HepG2 (cell line): ENCODE data around the gene TMEM63C. TPM values are rescaled to one million over a fixed set of nuclear protein-coding genes. Genes with fewer than 3 reads are reported as not detected.
A peak's percentile ranks its signal among the peaks of the same experiment; 100 is the strongest.

Experiments
- CENPBD1 ChIP-seq: sonication (generic); formaldehyde crosslinking; IDR thresholded peaks from 2 replicates; pipeline ENCODE4 v1.8.0; 2022; ENCODE audit warnings: missing genetic modification reagents, low read depth, mild to moderate bottlenecking, borderline replicate concordance
- FOXP4 ChIP-seq: sonication (generic); formaldehyde crosslinking; IDR thresholded peaks from 2 replicates; pipeline ENCODE4 v1.4.0; 2020; ENCODE audit warnings: missing genetic modification reagents
- GATA4 ChIP-seq: sonication (generic); IDR thresholded peaks from 2 replicates; pipeline ENCODE4 v1.6.1; 2016; ENCODE audit warnings: antibody characterized with exemption, low read depth, borderline replicate concordance
- GFI1 ChIP-seq: sonication (generic); formaldehyde crosslinking; IDR thresholded peaks from 2 replicates; pipeline ENCODE4 v1.5.0; 2020; ENCODE audit warnings: missing genetic modification reagents, mild to moderate bottlenecking, borderline replicate concordance
- HNF4A ChIP-seq: sonication (generic); formaldehyde crosslinking; IDR thresholded peaks from 2 replicates; pipeline ENCODE4 v1.4.0; 2020; ENCODE audit warnings: missing genetic modification reagents
- HOMEZ ChIP-seq: IDR thresholded peaks from 2 replicates; pipeline ENCODE4 v1.6.1; 2016; ENCODE audit warnings: low read depth
- HOXA9 ChIP-seq: sonication (generic); formaldehyde crosslinking; IDR thresholded peaks from 2 replicates; pipeline ENCODE4 v1.8.1; 2022; ENCODE audit warnings: missing genetic modification reagents, mild to moderate bottlenecking, moderate library complexity, borderline replicate concordance
- JUN ChIP-seq: sonication (generic); formaldehyde crosslinking; IDR thresholded peaks from 2 replicates; pipeline ENCODE4 v1.4.0; 2020; ENCODE audit warnings: mild to moderate bottlenecking, missing genetic modification reagents
- KDM6A ChIP-seq: IDR thresholded peaks from 2 replicates; pipeline ENCODE4 v1.6.1; 2016; ENCODE audit warnings: low read depth
- MIER3 ChIP-seq: IDR thresholded peaks from 2 replicates; pipeline ENCODE4 v1.6.1; 2016; ENCODE audit warnings: missing compliant biosample characterization, borderline replicate concordance
- MXI1 ChIP-seq: IDR thresholded peaks from 3 replicates; pipeline ENCODE4 v1.6.1; 2012; ENCODE audit warnings: low read depth, low read length, inconsistent platforms, borderline replicate concordance
- PCBP1 ChIP-seq: fragments of 200-400 bp; formaldehyde crosslinking; IDR thresholded peaks from 2 replicates; pipeline ENCODE4 v1.6.1; 2017; ENCODE audit warnings: mild to moderate bottlenecking, low read depth, low read length, borderline replicate concordance
- PHF8 ChIP-seq: sonication (generic); formaldehyde crosslinking; IDR thresholded peaks from 2 replicates; pipeline ENCODE4 v1.5.0; 2020; ENCODE audit warnings: missing genetic modification reagents
- POLR2AphosphoS2 ChIP-seq: IDR thresholded peaks from 2 replicates; pipeline ENCODE4 v1.6.1; 2011; ENCODE audit warnings: low read depth, low read length, improper control_type of control experiment
- SMARCC2 ChIP-seq: fragments of 450-650 bp; IDR thresholded peaks from 2 replicates; pipeline ENCODE4 v1.6.1; 2017; ENCODE audit warnings: antibody characterized with exemption, mild to moderate bottlenecking
- SUZ12 ChIP-seq: fragments of 150-350 bp; IDR thresholded peaks from 2 replicates; pipeline ENCODE4 v1.6.1; 2014; ENCODE audit warnings: low read depth, low read length
- THYN1 ChIP-seq: sonication (generic); formaldehyde crosslinking; IDR thresholded peaks from 2 replicates; pipeline ENCODE4 v1.8.1; 2023; ENCODE audit warnings: low read depth, mild to moderate bottlenecking, moderate library complexity, missing genetic modification reagents, borderline replicate concordance
- ZKSCAN5 ChIP-seq: sonication (generic); formaldehyde crosslinking; IDR thresholded peaks from 2 replicates; pipeline ENCODE4 v1.5.1; 2020; ENCODE audit warnings: mild to moderate bottlenecking, missing genetic modification reagents
- ZNF138 ChIP-seq: sonication (generic); formaldehyde crosslinking; IDR thresholded peaks from 2 replicates; pipeline ENCODE4 v1.5.0; 2020; ENCODE audit warnings: mild to moderate bottlenecking, low read depth, missing genetic modification reagents
- ZNF335 ChIP-seq: sonication (generic); formaldehyde crosslinking; IDR thresholded peaks from 2 replicates; pipeline ENCODE4 v1.4.0; 2020; ENCODE audit warnings: missing genetic modification reagents
- ZNF382 ChIP-seq: sonication (generic); formaldehyde crosslinking; IDR thresholded peaks from 2 replicates; pipeline ENCODE4 v1.5.0; 2020; ENCODE audit warnings: missing genetic modification reagents, mild to moderate bottlenecking, borderline replicate concordance
- ZNF605 ChIP-seq: sonication (generic); formaldehyde crosslinking; IDR thresholded peaks from 2 replicates; pipeline ENCODE4 v1.8.0; 2022; ENCODE audit warnings: mild to moderate bottlenecking, missing genetic modification reagents
- ZNF607 ChIP-seq: sonication (generic); formaldehyde crosslinking; IDR thresholded peaks from 2 replicates; pipeline ENCODE4 v1.5.1; 2020; ENCODE audit warnings: missing genetic modification reagents, mild to moderate bottlenecking, borderline replicate concordance
- ZNF768 ChIP-seq: sonication (generic); formaldehyde crosslinking; IDR thresholded peaks from 2 replicates; pipeline ENCODE4 v1.4.0; 2020; ENCODE audit warnings: missing genetic modification reagents
- ZNF773 ChIP-seq: sonication (generic); formaldehyde crosslinking; IDR thresholded peaks from 2 replicates; pipeline ENCODE4 v1.4.0; 2020; ENCODE audit warnings: missing genetic modification reagents, borderline replicate concordance
- ZSCAN22 ChIP-seq: sonication (generic); formaldehyde crosslinking; IDR thresholded peaks from 2 replicates; pipeline ENCODE4 v1.4.0; 2020; ENCODE audit warnings: mild to moderate bottlenecking, missing genetic modification reagents
- ZSCAN5A ChIP-seq: sonication (generic); formaldehyde crosslinking; IDR thresholded peaks from 2 replicates; pipeline ENCODE4 v1.8.0; 2022; ENCODE audit warnings: mild to moderate bottlenecking, missing genetic modification reagents, borderline replicate concordance
- polyA plus RNA-seq, 8 experiments: library from polyadenylated mRNA; depleted of rRNA in 3 of 8; stranded (reverse) in 7 of 8; unstranded in 1 of 8; fragments of >200 nt; fragmentation: Illumina TruSeq in 4 of 8; extraction: Trizol in 4 of 8; gene quantifications; 2 replicates each; pipeline versions ENCODE4 v1.2.1 to v1.2.3, GENCODE V29; 2011 to 2016; ENCODE audit warnings: low read depth in 4 of 8, missing spikeins in 1 of 8, mixed read lengths in 1 of 8; ENCODE audit not compliant: insufficient read depth in 1 of 8
- total RNA-seq, 5 experiments: library from RNA; depleted of rRNA; stranded (reverse); fragments of >200 nt; fragmentation: Illumina TruSeq; extraction: Trizol; gene quantifications; 2 replicates each; pipeline ENCODE4 v1.2.3, GENCODE V29; 2016; ENCODE audit warnings: low read depth in 1 of 5

TMEM63C gene
- total and polyA plus RNA-seq, 2 of the 13 experiments (the other 11 are each of a cell fraction or from before 2014, with no cell fraction given) = 0.17 to 0.27 TPM

GRCh38 chr14:77184396-77185092 lies 2.9 kb downstream of the TMEM63C start (continued):
- TF ChIP-seq ZSCAN5A = no peak
- TF ChIP-seq SMARCC2 = no peak
- TF ChIP-seq THYN1 (CRISPR knock-in tag) = no peak
- 0 out of 2 replicates have a peak, but pooled peaks have one; percentile 17 for TF ChIP-seq HOMEZ
- TF ChIP-seq ZNF768 (CRISPR knock-in tag) = no peak
- TF ChIP-seq MIER3 = no peak
- no peak for TF ChIP-seq GATA4
- TF ChIP-seq ZSCAN22 (CRISPR knock-in tag) = no peak
- TF ChIP-seq SUZ12 = no peak
- TF ChIP-seq HNF4A (CRISPR knock-in tag) = peak; percentile 32; the same call in 1 of the 2 replicates
- TF ChIP-seq PCBP1 = no peak
- no peak for TF ChIP-seq KDM6A (CRISPR knock-in tag)
- no peak for TF ChIP-seq ZNF138 (CRISPR knock-in tag)
- no peak for TF ChIP-seq POLR2AphosphoS2
- TF ChIP-seq JUN (CRISPR knock-in tag) = no peak
- TF ChIP-seq ZNF773 (CRISPR knock-in tag) = no peak
- no peak for TF ChIP-seq GFI1 (CRISPR knock-in tag)
- TF ChIP-seq ZNF382 = no peak
- TF ChIP-seq ZNF605 (CRISPR knock-in tag) = peak; percentile 26; the same call in 1 of the 2 replicates
- TF ChIP-seq ZKSCAN5 (CRISPR knock-in tag) = no peak
- TF ChIP-seq FOXP4 (CRISPR knock-in tag) = 0 out of 2 replicates have a peak, but pooled peaks have one; percentile 23
- no peak for TF ChIP-seq HOXA9 (CRISPR knock-in tag)
- TF ChIP-seq MXI1 = 0 out of 3 replicates have a peak, but pooled peaks have one; percentile 14
- TF ChIP-seq ZNF335 (CRISPR knock-in tag) = no peak
- no peak for TF ChIP-seq CENPBD1
- TF ChIP-seq ZNF607 = no peak
- no peak for TF ChIP-seq PHF8 (CRISPR knock-in tag)
